ENCODE measurements around the gene ZNF764.
A peak's percentile ranks its signal among the peaks of the same experiment; 100 is the strongest.
"Not testable (repeated sequence)": the region's sequence is repeated elsewhere in the genome, so short reads cannot be mapped to it uniquely, and the experiment has no call there.

Gene ZNF764

DNA sequence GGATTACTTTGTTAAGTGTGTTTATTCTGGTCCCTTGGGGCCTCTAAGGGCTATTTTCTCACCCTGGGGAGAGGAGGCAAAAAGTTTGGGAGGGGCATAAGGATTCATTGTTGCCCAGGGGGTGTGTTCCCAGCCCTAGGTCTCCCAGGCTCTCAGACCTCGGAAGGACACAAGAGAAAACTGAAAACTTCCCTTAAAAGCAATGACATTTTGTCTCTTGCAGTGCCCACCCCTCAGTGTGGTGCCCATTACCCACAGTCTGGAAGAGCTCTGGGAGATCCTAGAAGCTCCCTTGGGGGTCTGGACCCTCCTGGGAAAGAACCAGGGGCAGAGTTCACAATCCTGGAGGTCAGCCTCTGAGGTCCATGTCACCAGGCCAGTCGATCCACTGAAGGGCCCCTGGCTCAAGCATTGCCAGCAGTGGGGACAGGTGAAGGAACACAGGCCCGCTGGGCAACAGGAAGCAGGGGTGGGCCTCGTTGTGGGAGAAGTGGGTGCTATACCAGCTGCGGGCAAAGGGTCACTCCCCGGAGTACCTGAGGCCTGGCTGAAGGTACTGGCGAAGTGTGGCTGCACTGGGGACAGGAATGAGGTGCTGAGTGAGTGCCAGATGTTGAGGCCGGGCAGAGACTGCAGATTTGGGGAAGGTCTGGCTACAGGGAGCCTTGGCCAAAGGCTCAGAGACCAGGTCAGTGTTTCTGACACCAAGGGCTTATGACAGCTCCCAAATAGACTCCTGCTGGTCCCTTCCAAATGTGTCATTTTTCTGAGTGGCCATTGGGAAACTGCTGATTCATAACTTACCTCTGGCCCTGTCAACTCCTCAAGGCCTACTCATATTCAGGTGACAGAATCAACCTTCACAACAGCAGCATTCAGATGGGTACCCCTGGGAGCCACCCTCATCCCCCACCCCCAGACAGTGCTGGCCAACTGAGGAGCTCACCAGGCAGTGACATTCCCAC, 18.9 kb downstream of the ZNF764 start:
- no peak overlapping the region for H3K14ac ChIP-seq (ENCODE audit: low read length)
- no peak overlapping the region for H4K91ac ChIP-seq (ENCODE audit: low read depth, low read length)
- H3K23ac ChIP-seq (ENCODE audit: low read length) = no peak overlapping the region
- no peak for DNase-seq
- no peak overlapping the region for H2BK12ac ChIP-seq (ENCODE audit: low read length)
- H3K79me2 ChIP-seq (ENCODE audit: control insufficient read depth, insufficient read depth, low read length, poor library complexity) = peaks cover 6% of the 10 kb centered on the region
- H3K79me1 ChIP-seq (ENCODE audit: low read length) = peaks cover 12% of the 10 kb centered on the region
- H3K4me3 ChIP-seq (ENCODE audit: low read depth, low read length) = no peak overlapping the region
- H3K9me3 ChIP-seq (ENCODE audit: insufficient read depth, low read depth, low read length) = no peaks in the 10 kb centered on the region
- no peak overlapping the region for H3K18ac ChIP-seq (ENCODE audit: low read length)
- H4K8ac ChIP-seq (ENCODE audit: low read depth, low read length) = no peak overlapping the region
- H3K9ac ChIP-seq (ENCODE audit: low read length) = no peak overlapping the region
- no peaks in the 10 kb centered on the region for H3K36me3 ChIP-seq (ENCODE audit: control insufficient read depth in 1 of 2, insufficient read depth in 2 of 2, low read length in 2 of 2)
- peaks cover 9 to 11% of the 10 kb centered on the region in 2 experiments for H3K4me1 ChIP-seq (ENCODE audit: control insufficient read depth in 1 of 2, insufficient read depth in 2 of 2, low read length in 2 of 2)
- no peak overlapping the region for H4K12ac ChIP-seq (ENCODE audit: low read depth, low read length)
- H2BK120ac ChIP-seq (ENCODE audit: insufficient read depth, low read length, poor library complexity) = no peak overlapping the region
- H2BK5ac ChIP-seq (ENCODE audit: low read depth, low read length, poor library complexity) = no peak overlapping the region
- no peak overlapping the region for H3K4ac ChIP-seq (ENCODE audit: low read depth, low read length)
- H3K27ac ChIP-seq (ENCODE audit: low read depth, low read length) = no peak overlapping the region
- H2AFZ ChIP-seq (ENCODE audit: insufficient read depth, low read length, poor library complexity) = no peak overlapping the region
- no peak overlapping the region for H3K4me2 ChIP-seq (ENCODE audit: low read length)
- no CpG with 5 or more reads among the region's 8 CpGs for WGBS (ENCODE audit: extremely low coverage, insufficient coverage, insufficient read length)
- no peaks in the 10 kb centered on the region for H3K27me3 ChIP-seq (ENCODE audit: insufficient read depth, low read length)
- no peak overlapping the region for H2AK5ac ChIP-seq (ENCODE audit: low read length)

DNA sequence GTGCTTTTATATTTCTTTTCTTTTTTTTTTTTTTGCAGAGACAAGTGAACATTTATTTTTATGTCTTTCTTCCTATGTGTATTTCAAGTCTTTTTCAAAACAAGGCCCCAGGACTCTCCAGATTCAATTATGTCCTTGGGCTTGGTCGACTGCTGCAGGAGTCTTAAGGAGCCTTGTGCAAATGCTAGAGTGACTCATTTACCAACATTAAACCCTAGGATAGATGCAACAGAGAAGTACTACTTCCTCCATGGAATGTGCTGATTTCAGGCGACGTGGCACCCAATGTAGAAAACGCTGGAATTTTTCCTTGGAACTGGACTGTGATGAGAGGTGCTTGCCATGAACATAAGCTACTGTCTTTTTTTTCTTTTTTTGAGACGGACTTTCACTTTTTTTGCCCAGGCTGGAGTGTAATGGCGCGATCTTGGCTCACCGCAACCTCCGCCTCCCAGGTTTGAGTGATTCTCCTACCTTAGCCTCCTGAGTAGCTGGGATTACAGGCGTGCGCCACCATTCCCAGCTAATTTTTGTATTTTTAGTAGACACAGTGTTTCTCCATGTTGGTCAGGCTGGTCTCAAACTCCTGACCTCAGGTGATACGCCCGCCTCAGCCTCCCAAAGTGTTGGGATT, 21.7 kb downstream of the ZNF764 start:
- not testable (repeated sequence) for H4K91ac ChIP-seq (ENCODE audit: low read depth, low read length); H3K27ac ChIP-seq (ENCODE audit: low read depth, low read length); H3K4ac ChIP-seq (ENCODE audit: low read depth, low read length); H2BK120ac ChIP-seq (ENCODE audit: insufficient read depth, low read length, poor library complexity); DNase-seq; H4K8ac ChIP-seq (ENCODE audit: low read depth, low read length); H3K23ac ChIP-seq (ENCODE audit: low read length); H2AK5ac ChIP-seq (ENCODE audit: low read length); H2BK12ac ChIP-seq (ENCODE audit: low read length); H3K27me3 ChIP-seq (ENCODE audit: insufficient read depth, low read length); H3K9ac ChIP-seq (ENCODE audit: low read length); H3K79me2 ChIP-seq (ENCODE audit: control insufficient read depth, insufficient read depth, low read length, poor library complexity); H2BK5ac ChIP-seq (ENCODE audit: low read depth, low read length, poor library complexity); H3K9me3 ChIP-seq (ENCODE audit: insufficient read depth, low read depth, low read length); H3K14ac ChIP-seq (ENCODE audit: low read length); H3K4me2 ChIP-seq (ENCODE audit: low read length); H3K4me3 ChIP-seq (ENCODE audit: low read depth, low read length); H4K12ac ChIP-seq (ENCODE audit: low read depth, low read length); H3K18ac ChIP-seq (ENCODE audit: low read length); H2AFZ ChIP-seq (ENCODE audit: insufficient read depth, low read length, poor library complexity)
- no CpG with 5 or more reads among the region's 13 CpGs for WGBS (ENCODE audit: extremely low coverage, insufficient coverage, insufficient read length)
- H3K4me1 ChIP-seq (ENCODE audit: control insufficient read depth in 1 of 2, insufficient read depth in 2 of 2, low read length in 2 of 2) = peaks cover 7 to 18% of the 10 kb centered on the region in 2 experiments
- peaks cover 18% of the 10 kb centered on the region for H3K79me1 ChIP-seq (ENCODE audit: low read length)
- peaks cover 7 to 11% of the 10 kb centered on the region in 2 experiments for H3K36me3 ChIP-seq (ENCODE audit: control insufficient read depth in 1 of 2, insufficient read depth in 2 of 2, low read length in 2 of 2)

DNA sequence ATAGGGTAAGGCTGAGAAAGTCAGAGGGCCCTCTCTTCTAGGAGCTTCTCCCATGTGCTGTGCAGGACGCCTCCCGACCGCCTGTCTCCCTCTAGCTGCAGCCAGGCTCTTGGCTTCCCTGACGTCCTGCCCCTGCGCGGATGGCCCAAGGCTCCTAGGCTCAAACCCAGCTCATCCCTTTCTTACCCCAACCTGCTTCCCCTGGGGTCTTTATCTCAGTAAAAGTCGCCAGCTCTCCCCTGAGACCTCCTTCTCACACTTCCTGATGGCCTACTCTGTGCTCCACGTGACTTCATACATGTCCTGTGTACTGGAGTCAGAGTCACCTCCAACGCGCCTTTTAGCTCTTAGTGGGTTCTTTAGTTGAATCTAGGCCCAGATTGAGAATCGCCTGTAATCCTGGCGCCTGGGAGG, 22.4 kb downstream of the ZNF764 start:
- WGBS (ENCODE audit: extremely low coverage, insufficient coverage, insufficient read length) = no CpG with 5 or more reads among the region's 12 CpGs
- Histone ChIP-seq H2AFZ (ENCODE audit: insufficient read depth, low read length, poor library complexity) (peak overlapping the region; percentile 47), H3K4me1 (ENCODE audit: control insufficient read depth in 1 of 2, insufficient read depth in 2 of 2, low read length in 2 of 2) (peaks cover 6 to 15% of the 10 kb centered on the region in 2 experiments), H2BK12ac (ENCODE audit: low read length) (no peak overlapping the region), H4K12ac (ENCODE audit: low read depth, low read length) (peak overlapping the region; percentile 8), H2BK5ac (ENCODE audit: low read depth, low read length, poor library complexity) (no peak overlapping the region), H3K27ac (ENCODE audit: low read depth, low read length) (no peak overlapping the region), H3K14ac (ENCODE audit: low read length) (peak overlapping the region; percentile 34), H4K8ac (ENCODE audit: low read depth, low read length) (peak overlapping the region; percentile 73), H3K79me1 (ENCODE audit: low read length) (peaks cover 18% of the 10 kb centered on the region), H3K27me3 (ENCODE audit: insufficient read depth, low read length) (no peaks in the 10 kb centered on the region), H3K23ac (ENCODE audit: low read length) (no peak overlapping the region), H3K9ac (ENCODE audit: low read length) (peak overlapping the region; percentile 2), H3K79me2 (ENCODE audit: control insufficient read depth, insufficient read depth, low read length, poor library complexity) (peaks cover 9% of the 10 kb centered on the region), H3K4ac (ENCODE audit: low read depth, low read length) (peak overlapping the region; percentile 31), H3K9me3 (ENCODE audit: insufficient read depth, low read depth, low read length) (no peaks in the 10 kb centered on the region), H4K91ac (ENCODE audit: low read depth, low read length) (peak overlapping the region; percentile 81), H3K18ac (ENCODE audit: low read length) (peak overlapping the region; percentile 47), H3K36me3 (ENCODE audit: control insufficient read depth in 1 of 2, insufficient read depth in 2 of 2, low read length in 2 of 2) (peaks cover 11% of the 10 kb centered on the region in 2 experiments), H2AK5ac (ENCODE audit: low read length) (no peak overlapping the region), H3K4me2 (ENCODE audit: low read length) (peak overlapping the region; percentile 70), H3K4me3 (ENCODE audit: low read depth, low read length) (no peak overlapping the region), H2BK120ac (ENCODE audit: insufficient read depth, low read length, poor library complexity) (no peak overlapping the region)
- peak; percentile 53 to 64 for DNase-seq

DNA sequence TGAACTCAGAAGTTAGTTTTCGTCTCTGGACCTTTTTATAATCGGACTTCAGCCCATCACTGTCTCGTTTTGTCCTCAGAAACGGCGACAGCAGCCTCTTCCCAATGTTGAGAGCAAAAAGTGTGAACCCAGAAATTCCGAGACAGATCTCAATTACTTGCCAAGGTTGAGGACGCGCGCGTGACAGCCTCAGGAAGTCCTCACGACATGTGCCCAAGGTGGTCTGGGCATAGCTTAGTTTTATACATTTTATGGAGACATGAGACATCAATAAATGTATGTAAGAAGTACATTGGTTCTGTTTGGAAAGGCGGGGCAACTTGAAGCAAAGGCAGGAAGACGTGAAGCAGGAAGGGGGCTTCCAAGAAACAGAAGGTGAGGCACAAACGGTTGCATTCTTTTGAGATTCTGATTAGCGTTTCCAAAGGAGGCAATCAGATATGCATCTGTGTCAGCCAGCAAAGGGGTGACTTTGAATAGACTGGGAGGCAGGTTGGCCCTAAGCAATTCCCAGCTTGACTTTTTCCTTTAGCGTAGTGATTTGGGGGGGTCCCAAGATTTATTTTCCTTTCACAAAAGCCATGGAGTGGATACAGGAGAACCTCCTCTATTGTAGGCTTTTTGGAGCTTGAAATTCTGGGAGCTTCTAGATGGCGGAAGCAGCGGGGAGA, 22.9 kb downstream of the ZNF764 start:
- no CpG with 5 or more reads among the region's 18 CpGs for WGBS (ENCODE audit: extremely low coverage, insufficient coverage, insufficient read length)
- H3K4me2 ChIP-seq (ENCODE audit: low read length) = peak overlapping the region; percentile 70

More for the DNA sequence above, 22.9 kb downstream of the ZNF764 start:
- H3K36me3 ChIP-seq (ENCODE audit: control insufficient read depth in 1 of 2, insufficient read depth in 2 of 2, low read length in 2 of 2) = peaks cover 11 to 13% of the 10 kb centered on the region in 2 experiments
- H3K27ac ChIP-seq (ENCODE audit: low read depth, low read length) = peak overlapping the region; percentile 45
- peak overlapping the region; percentile 91 for H4K8ac ChIP-seq (ENCODE audit: low read depth, low read length)
- peak overlapping the region; percentile 68 for H3K18ac ChIP-seq (ENCODE audit: low read length)
- no peaks in the 10 kb centered on the region for H3K9me3 ChIP-seq (ENCODE audit: insufficient read depth, low read depth, low read length)
- H3K14ac ChIP-seq (ENCODE audit: low read length) = peak overlapping the region; percentile 83
- H2BK12ac ChIP-seq (ENCODE audit: low read length) = no peak overlapping the region
- H3K79me1 ChIP-seq (ENCODE audit: low read length) = peaks cover 18% of the 10 kb centered on the region
- H4K12ac ChIP-seq (ENCODE audit: low read depth, low read length) = peak overlapping the region; percentile 64
- H2AK5ac ChIP-seq (ENCODE audit: low read length) = peak overlapping the region; percentile 36
- peak overlapping the region; percentile 22 for H3K4ac ChIP-seq (ENCODE audit: low read depth, low read length)
- peaks cover 6 to 18% of the 10 kb centered on the region in 2 experiments for H3K4me1 ChIP-seq (ENCODE audit: control insufficient read depth in 1 of 2, insufficient read depth in 2 of 2, low read length in 2 of 2)
- H3K79me2 ChIP-seq (ENCODE audit: control insufficient read depth, insufficient read depth, low read length, poor library complexity) = peaks cover 9% of the 10 kb centered on the region
- no peak for DNase-seq
- H2AFZ ChIP-seq (ENCODE audit: insufficient read depth, low read length, poor library complexity) = peak overlapping the region; percentile 48
- H3K9ac ChIP-seq (ENCODE audit: low read length) = peak overlapping the region; percentile 73
- H3K27me3 ChIP-seq (ENCODE audit: insufficient read depth, low read length) = no peaks in the 10 kb centered on the region
- peak overlapping the region; percentile 70 for H2BK120ac ChIP-seq (ENCODE audit: insufficient read depth, low read length, poor library complexity)
- H3K4me3 ChIP-seq (ENCODE audit: low read depth, low read length) = peak overlapping the region; percentile 66
- no peak overlapping the region for H3K23ac ChIP-seq (ENCODE audit: low read length)
- H2BK5ac ChIP-seq (ENCODE audit: low read depth, low read length, poor library complexity) = peak overlapping the region; percentile 59
- peak overlapping the region; percentile 81 for H4K91ac ChIP-seq (ENCODE audit: low read depth, low read length)

All from trophoblast cell (in vitro differentiated cells and primary cell).